ENCODE measurements around the gene DOCK9. TPM values are rescaled to one million over a fixed set of nuclear protein-coding genes. Genes with fewer than 3 reads are reported as not detected.

The DOCK9 gene
- total and polyA plus RNA-seq, 4 donors: 48.8 to 193 (median 133) TPM

GRCh38 chr13:98820744-98821371 is 157.0 kb downstream of the DOCK9 start:
- no peak overlapping the region for H3K9ac ChIP-seq (ENCODE audit: insufficient read depth in 1 of 2, low read length in 2 of 2)
- no peak for ATAC-seq (ENCODE audit: insufficient read depth, low FRiP score)
- H3K36me3 ChIP-seq (ENCODE audit: control insufficient read depth in 4 of 4, insufficient read depth in 4 of 4, low read length in 4 of 4): peaks cover 0 to 24% (median 2%) of the 10 kb centered on the region in 4 donors

GRCh38 chr13:98820300-98820699 is 157.6 kb downstream of the DOCK9 start:
- no peak for TF ChIP-seq CTCF (IDR thresholded peaks at IDR 0.05; ENCODE audit: control extremely low read depth, extremely low read depth)
- no peak overlapping the region for H3K9ac ChIP-seq (ENCODE audit: insufficient read depth in 1 of 2, low read length in 2 of 2)
- no peak for ATAC-seq (ENCODE audit: insufficient read depth, low FRiP score)
- WGBS, 2 donors: 94% methylated on average over 3 of the region's 3 CpGs
- no peak overlapping the region for H3K4me3 ChIP-seq
- no peaks in the 10 kb centered on the region for H3K27me3 ChIP-seq (ENCODE audit: control insufficient read depth in 3 of 3, insufficient read depth in 3 of 3, low read length in 2 of 3)
- H3K27ac ChIP-seq (ENCODE audit: low read depth in 1 of 2, low read length in 1 of 2): no peak overlapping the region
- no peak for DNase-seq
- H3K36me3 ChIP-seq (ENCODE audit: control insufficient read depth in 4 of 4, insufficient read depth in 4 of 4, low read length in 4 of 4): peaks cover 0 to 24% (median 2%) of the 10 kb centered on the region in 4 donors
- peaks cover 5 to 38% (median 20%) of the 10 kb centered on the region in 5 donors for H3K4me1 ChIP-seq (ENCODE audit: control insufficient read depth in 5 of 5, insufficient read depth in 5 of 5, low read length in 5 of 5)
- H3K9me3 ChIP-seq (ENCODE audit: control insufficient read depth in 4 of 4, insufficient read depth in 3 of 4, low read length in 3 of 4): no peaks in the 10 kb centered on the region

More at GRCh38 chr13:98820744-98821371, 157.0 kb downstream of the DOCK9 start:
- no peaks in the 10 kb centered on the region for H3K9me3 ChIP-seq (ENCODE audit: control insufficient read depth in 4 of 4, insufficient read depth in 3 of 4, low read length in 3 of 4)
- TF ChIP-seq CTCF (IDR thresholded peaks at IDR 0.05; ENCODE audit: control extremely low read depth, extremely low read depth): no peak
- no peak for DNase-seq
- H3K27me3 ChIP-seq (ENCODE audit: control insufficient read depth in 3 of 3, insufficient read depth in 3 of 3, low read length in 2 of 3): no peaks in the 10 kb centered on the region
- 64 to 71% methylated on average over 3 of the region's 3 CpGs for WGBS, 2 donors
- peaks cover 6 to 41% (median 20%) of the 10 kb centered on the region in 5 donors for H3K4me1 ChIP-seq (ENCODE audit: control insufficient read depth in 5 of 5, insufficient read depth in 5 of 5, low read length in 5 of 5)
- H3K27ac ChIP-seq (ENCODE audit: low read depth in 1 of 2, low read length in 1 of 2): peak overlapping the region; percentile 13 to 74
- H3K4me3 ChIP-seq: no peak overlapping the region

GRCh38 chr13:98819382-98820010 is 158.4 kb downstream of the DOCK9 start:
- Histone ChIP-seq H3K4me1 (ENCODE audit: control insufficient read depth in 5 of 5, insufficient read depth in 5 of 5, low read length in 5 of 5) (peaks cover 5 to 38% (median 20%) of the 10 kb centered on the region in 5 donors), H3K27me3 (ENCODE audit: control insufficient read depth in 3 of 3, insufficient read depth in 3 of 3, low read length in 2 of 3) (no peaks in the 10 kb centered on the region), H3K9ac (ENCODE audit: insufficient read depth in 1 of 2, low read length in 2 of 2) (no peak overlapping the region), H3K27ac (ENCODE audit: low read depth in 1 of 2, low read length in 1 of 2) (no peak overlapping the region), H3K36me3 (ENCODE audit: control insufficient read depth in 4 of 4, insufficient read depth in 4 of 4, low read length in 4 of 4) (peaks cover 0 to 21% (median 2%) of the 10 kb centered on the region in 4 donors), H3K4me3 (no peak overlapping the region), H3K9me3 (ENCODE audit: control insufficient read depth in 4 of 4, insufficient read depth in 3 of 4, low read length in 3 of 4) (no peaks in the 10 kb centered on the region)
- WGBS, 2 donors: 92% methylated on average over 6 of the region's 6 CpGs
- TF ChIP-seq CTCF (IDR thresholded peaks at IDR 0.05; ENCODE audit: control extremely low read depth, extremely low read depth): no peak
- no peak for DNase-seq
- ATAC-seq (ENCODE audit: insufficient read depth, low FRiP score): no peak

All from lung (tissue), 12 donors.